Measurements from ENCODE around the gene CDC14B. TPM values are rescaled to one million over a fixed set of nuclear protein-coding genes. Genes with fewer than 3 reads are reported as not detected.
A peak's percentile ranks its signal among the peaks of the same experiment; 100 is the strongest.

Gene CDC14B
- total RNA-seq, 1 experiment from 2014 or later: 11.4 TPM

- no peaks in the 10 kb centered on the region for H3K9me3 ChIP-seq (ENCODE audit: low read length)
- ChIA-PET CTCF (no interaction called here), POLR2A (ENCODE audit: unreplicated experiment) (no interaction called here)
- H3K9ac ChIP-seq (ENCODE audit: low read length): no peak overlapping the region
- peaks cover 4% of the 10 kb centered on the region for H3K79me2 ChIP-seq (ENCODE audit: low read length)
- H3K36me3 ChIP-seq (ENCODE audit: low read depth, low read length): no peaks in the 10 kb centered on the region; the same call in 1 of the 2 replicates
- DNase-seq (no peak), ATAC-seq (no peak)
- no peak for TF ChIP-seq CTCF (conservative IDR thresholded peaks at IDR 0.05; ENCODE audit: low read depth, low read length)
- TF ChIP-seq EZH2 (IDR thresholded peaks at IDR 0.05; ENCODE audit: low read length, unreplicated experiment): no peak
- no peak for TF ChIP-seq EZH2phosphoT487 (IDR thresholded peaks at IDR 0.05; ENCODE audit: borderline replicate concordance, low read length)
- no peaks in the 10 kb centered on the region for H3K9me2 ChIP-seq (replicated peaks; ENCODE audit: low read length)
- no TSS peak for BruUV-seq (replicated peaks)
- no peaks in the 10 kb centered on the region for H4K20me1 ChIP-seq (ENCODE audit: low read length)
- no peak overlapping the region for H3K4me2 ChIP-seq (ENCODE audit: low read length)
- H2AFZ ChIP-seq (ENCODE audit: low read length): no peak overlapping the region
- H3K4me3 ChIP-seq (ENCODE audit: low read length): no peak overlapping the region
- no peaks in the 10 kb centered on the region for H3F3A ChIP-seq (ENCODE audit: low read length, unreplicated experiment)
- peaks cover 11% of the 10 kb centered on the region for H3K4me1 ChIP-seq (ENCODE audit: insufficient read depth, low read length)
- no peaks in the 10 kb centered on the region for H3K27me3 ChIP-seq (ENCODE audit: low read length)
- intact Hi-C loops (cut with micrococcal nuclease): no loop called here
- H3K27ac ChIP-seq (ENCODE audit: low read length): no peak overlapping the region
Observed at GRCh38 chr9:96457266-96457665, 162.4 kb downstream of the CDC14B start.

- H2AFZ ChIP-seq (ENCODE audit: low read length): no peak overlapping the region
- H3K36me3 ChIP-seq (ENCODE audit: low read depth, low read length): no peaks in the 10 kb centered on the region
- no peaks in the 10 kb centered on the region for H4K20me1 ChIP-seq (ENCODE audit: low read length)
- TF ChIP-seq CTCF (conservative IDR thresholded peaks at IDR 0.05; ENCODE audit: low read depth, low read length) (peak; percentile 58), EZH2 (IDR thresholded peaks at IDR 0.05; ENCODE audit: low read length, unreplicated experiment) (no peak)
- H3K27me3 ChIP-seq (ENCODE audit: low read length): no peaks in the 10 kb centered on the region
- H3F3A ChIP-seq (ENCODE audit: low read length, unreplicated experiment): no peaks in the 10 kb centered on the region
- no peak overlapping the region for H3K27ac ChIP-seq (ENCODE audit: low read length)
- H3K4me1 ChIP-seq (ENCODE audit: insufficient read depth, low read length): peaks cover 15% of the 10 kb centered on the region
- no TSS peak for BruUV-seq (replicated peaks)
- H3K9me3 ChIP-seq (ENCODE audit: low read length): no peaks in the 10 kb centered on the region
- no peak overlapping the region for H3K9ac ChIP-seq (ENCODE audit: low read length)
- no peak overlapping the region for H3K4me3 ChIP-seq (ENCODE audit: low read length)
- no peak overlapping the region for H3K4me2 ChIP-seq (ENCODE audit: low read length)
- ChIA-PET POLR2A (ENCODE audit: unreplicated experiment) (interaction anchor here (0.7 kb wide), 1 partner anchor 587 kb away, joined by 4 read pairs; no protein-coding TSS in a partner anchor), CTCF (interaction anchor here (0.7 kb wide), 1 partner anchor 149 kb away, joined by 3 read pairs; no protein-coding TSS in a partner anchor)
- H3K79me2 ChIP-seq (ENCODE audit: low read length): peaks cover 22% of the 10 kb centered on the region
- DNase-seq: peak; percentile 64
- intact Hi-C loops (cut with micrococcal nuclease): loop anchor here (1.0 to 5.0 kb wide), 2 partner anchors 198 to 214 kb away; no protein-coding TSS in a partner anchor
- ATAC-seq: 0 out of 2 replicates have a peak, but pooled peaks have one; percentile 10
- H3K9me2 ChIP-seq (replicated peaks; ENCODE audit: low read length): no peaks in the 10 kb centered on the region
Observed at GRCh38 chr9:96453625-96454024, 166.0 kb downstream of the CDC14B start.

All from PC-3 (cell line).